ENCODE measurements around the gene IFI27L2. TPM values are rescaled to one million over a fixed set of nuclear protein-coding genes. Genes with fewer than 3 reads are reported as not detected.

Gene IFI27L2
- total and polyA plus RNA-seq, 2 experiments from 2014 or later = 23.4 to 38.5 TPM

DNA sequence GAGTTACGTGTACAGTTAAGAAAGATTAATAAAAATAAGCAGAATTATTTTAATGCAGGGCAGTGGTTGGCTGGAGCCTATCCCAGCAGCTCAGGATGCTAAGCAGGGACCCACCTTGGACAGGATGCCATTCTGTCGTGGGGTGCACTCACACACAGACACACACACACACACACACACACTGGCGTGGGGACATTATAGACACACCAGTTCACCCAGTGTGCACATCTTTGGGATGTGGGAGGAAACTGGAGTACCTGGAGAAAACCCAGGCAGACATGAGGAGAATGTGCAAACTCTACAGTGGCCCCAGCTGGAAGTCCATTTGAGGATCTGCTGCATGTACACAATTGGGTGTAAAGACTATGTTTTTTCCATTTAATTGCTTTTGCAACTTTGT is 12.8 kb upstream of the IFI27L2 start:
- Histone ChIP-seq H3K36me3 (ENCODE audit: insufficient read depth) (no peaks in the 10 kb centered on the region), H3K27ac (ENCODE audit: low read depth) (no peak overlapping the region), H3K4me2 (no peak overlapping the region), H3K4me1 (ENCODE audit: insufficient read depth) (peaks cover 15% of the 10 kb centered on the region), H4K20me1 (replicated peaks; ENCODE audit: insufficient read depth) (no peaks in the 10 kb centered on the region), H3K4me3 (no peak overlapping the region), H3K79me2 (replicated peaks; ENCODE audit: insufficient read depth) (no peaks in the 10 kb centered on the region), H3K9me2 (ENCODE audit: insufficient read depth) (peaks cover 5% of the 10 kb centered on the region; the same call in 1 of the 2 replicates), H2AFZ (no peak overlapping the region), H3F3A (replicated peaks; ENCODE audit: low read depth) (no peaks in the 10 kb centered on the region), H3K27me3 (ENCODE audit: insufficient read depth) (no peaks in the 10 kb centered on the region)
- DNase-seq (ENCODE audit: low spot score) (no peak), ATAC-seq (no peak)
- Mint-ChIP-seq H3K27me3 (ENCODE audit: insufficient read depth, low read depth, poor library complexity) (peaks cover 9% of the 10 kb centered on the region), H3K4me1 (peaks cover 25% of the 10 kb centered on the region), H3K4me3 (no peak overlapping the region), H3K36me3 (ENCODE audit: low read depth) (no peaks in the 10 kb centered on the region), H3K9me3 (no peaks in the 10 kb centered on the region), H3K27ac (no peak overlapping the region)
- no peak for TF ChIP-seq CTCF (conservative IDR thresholded peaks at IDR 0.05; ENCODE audit: low read depth in 2 of 2)
- TF ChIP-seq POLR2AphosphoS5 (IDR thresholded peaks at IDR 0.05; ENCODE audit: low read depth) = no peak
- TF ChIP-seq EZH2phosphoT487 (IDR thresholded peaks at IDR 0.05; ENCODE audit: unreplicated experiment) = no peak
- no peak for TF ChIP-seq JUNB (IDR thresholded peaks at IDR 0.05; ENCODE audit: unreplicated experiment)
- no peak for TF ChIP-seq ZNF331 (CRISPR knock-in tag; IDR thresholded peaks at IDR 0.05; ENCODE audit: low read depth)
- TF ChIP-seq, protein P1, sequence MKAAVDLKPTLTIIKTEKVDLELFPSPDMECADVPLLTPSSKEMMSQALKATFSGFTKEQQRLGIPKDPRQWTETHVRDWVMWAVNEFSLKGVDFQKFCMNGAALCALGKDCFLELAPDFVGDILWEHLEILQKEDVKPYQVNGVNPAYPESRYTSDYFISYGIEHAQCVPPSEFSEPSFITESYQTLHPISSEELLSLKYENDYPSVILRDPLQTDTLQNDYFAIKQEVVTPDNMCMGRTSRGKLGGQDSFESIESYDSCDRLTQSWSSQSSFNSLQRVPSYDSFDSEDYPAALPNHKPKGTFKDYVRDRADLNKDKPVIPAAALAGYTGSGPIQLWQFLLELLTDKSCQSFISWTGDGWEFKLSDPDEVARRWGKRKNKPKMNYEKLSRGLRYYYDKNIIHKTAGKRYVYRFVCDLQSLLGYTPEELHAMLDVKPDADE (IDR thresholded peaks at IDR 0.05) = no peak
- TF ChIP-seq NANOG (IDR thresholded peaks at IDR 0.05; ENCODE audit: borderline replicate concordance) = no peak
- no peak for TF ChIP-seq STAT1 (IDR thresholded peaks at IDR 0.05; ENCODE audit: unreplicated experiment)
- TF ChIP-seq, protein P2, sequence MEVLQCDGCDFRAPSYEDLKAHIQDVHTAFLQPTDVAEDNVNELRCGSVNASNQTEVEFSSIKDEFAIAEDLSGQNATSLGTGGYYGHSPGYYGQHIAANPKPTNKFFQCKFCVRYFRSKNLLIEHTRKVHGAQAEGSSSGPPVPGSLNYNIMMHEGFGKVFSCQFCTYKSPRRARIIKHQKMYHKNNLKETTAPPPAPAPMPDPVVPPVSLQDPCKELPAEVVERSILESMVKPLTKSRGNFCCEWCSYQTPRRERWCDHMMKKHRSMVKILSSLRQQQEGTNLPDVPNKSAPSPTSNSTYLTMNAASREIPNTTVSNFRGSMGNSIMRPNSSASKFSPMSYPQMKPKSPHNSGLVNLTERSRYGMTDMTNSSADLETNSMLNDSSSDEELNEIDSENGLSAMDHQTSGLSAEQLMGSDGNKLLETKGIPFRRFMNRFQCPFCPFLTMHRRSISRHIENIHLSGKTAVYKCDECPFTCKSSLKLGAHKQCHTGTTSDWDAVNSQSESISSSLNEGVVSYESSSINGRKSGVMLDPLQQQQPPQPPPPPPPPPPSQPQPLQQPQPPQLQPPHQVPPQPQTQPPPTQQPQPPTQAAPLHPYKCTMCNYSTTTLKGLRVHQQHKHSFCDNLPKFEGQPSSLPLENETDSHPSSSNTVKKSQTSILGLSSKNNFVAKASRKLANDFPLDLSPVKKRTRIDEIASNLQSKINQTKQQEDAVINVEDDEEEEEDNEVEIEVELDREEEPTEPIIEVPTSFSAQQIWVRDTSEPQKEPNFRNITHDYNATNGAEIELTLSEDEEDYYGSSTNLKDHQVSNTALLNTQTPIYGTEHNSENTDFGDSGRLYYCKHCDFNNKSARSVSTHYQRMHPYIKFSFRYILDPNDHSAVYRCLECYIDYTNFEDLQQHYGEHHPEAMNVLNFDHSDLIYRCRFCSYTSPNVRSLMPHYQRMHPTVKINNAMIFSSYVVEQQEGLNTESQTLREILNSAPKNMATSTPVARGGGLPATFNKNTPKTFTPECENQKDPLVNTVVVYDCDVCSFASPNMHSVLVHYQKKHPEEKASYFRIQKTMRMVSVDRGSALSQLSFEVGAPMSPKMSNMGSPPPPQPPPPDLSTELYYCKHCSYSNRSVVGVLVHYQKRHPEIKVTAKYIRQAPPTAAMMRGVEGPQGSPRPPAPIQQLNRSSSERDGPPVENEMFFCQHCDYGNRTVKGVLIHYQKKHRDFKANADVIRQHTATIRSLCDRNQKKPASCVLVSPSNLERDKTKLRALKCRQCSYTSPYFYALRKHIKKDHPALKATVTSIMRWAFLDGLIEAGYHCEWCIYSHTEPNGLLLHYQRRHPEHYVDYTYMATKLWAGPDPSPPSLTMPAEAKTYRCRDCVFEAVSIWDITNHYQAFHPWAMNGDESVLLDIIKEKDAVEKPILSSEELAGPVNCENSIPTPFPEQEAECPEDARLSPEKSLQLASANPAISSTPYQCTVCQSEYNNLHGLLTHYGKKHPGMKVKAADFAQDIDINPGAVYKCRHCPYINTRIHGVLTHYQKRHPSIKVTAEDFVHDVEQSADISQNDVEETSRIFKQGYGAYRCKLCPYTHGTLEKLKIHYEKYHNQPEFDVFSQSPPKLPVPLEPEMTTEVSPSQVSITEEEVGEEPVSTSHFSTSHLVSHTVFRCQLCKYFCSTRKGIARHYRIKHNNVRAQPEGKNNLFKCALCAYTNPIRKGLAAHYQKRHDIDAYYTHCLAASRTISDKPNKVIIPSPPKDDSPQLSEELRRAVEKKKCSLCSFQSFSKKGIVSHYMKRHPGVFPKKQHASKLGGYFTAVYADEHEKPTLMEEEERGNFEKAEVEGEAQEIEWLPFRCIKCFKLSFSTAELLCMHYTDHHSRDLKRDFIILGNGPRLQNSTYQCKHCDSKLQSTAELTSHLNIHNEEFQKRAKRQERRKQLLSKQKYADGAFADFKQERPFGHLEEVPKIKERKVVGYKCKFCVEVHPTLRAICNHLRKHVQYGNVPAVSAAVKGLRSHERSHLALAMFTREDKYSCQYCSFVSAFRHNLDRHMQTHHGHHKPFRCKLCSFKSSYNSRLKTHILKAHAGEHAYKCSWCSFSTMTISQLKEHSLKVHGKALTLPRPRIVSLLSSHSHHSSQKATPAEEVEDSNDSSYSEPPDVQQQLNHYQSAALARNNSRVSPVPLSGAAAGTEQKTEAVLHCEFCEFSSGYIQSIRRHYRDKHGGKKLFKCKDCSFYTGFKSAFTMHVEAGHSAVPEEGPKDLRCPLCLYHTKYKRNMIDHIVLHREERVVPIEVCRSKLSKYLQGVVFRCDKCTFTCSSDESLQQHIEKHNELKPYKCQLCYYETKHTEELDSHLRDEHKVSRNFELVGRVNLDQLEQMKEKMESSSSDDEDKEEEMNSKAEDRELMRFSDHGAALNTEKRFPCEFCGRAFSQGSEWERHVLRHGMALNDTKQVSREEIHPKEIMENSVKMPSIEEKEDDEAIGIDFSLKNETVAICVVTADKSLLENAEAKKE (CRISPR knock-in tag; IDR thresholded peaks at IDR 0.05) = no peak
- TF ChIP-seq, protein P3, sequence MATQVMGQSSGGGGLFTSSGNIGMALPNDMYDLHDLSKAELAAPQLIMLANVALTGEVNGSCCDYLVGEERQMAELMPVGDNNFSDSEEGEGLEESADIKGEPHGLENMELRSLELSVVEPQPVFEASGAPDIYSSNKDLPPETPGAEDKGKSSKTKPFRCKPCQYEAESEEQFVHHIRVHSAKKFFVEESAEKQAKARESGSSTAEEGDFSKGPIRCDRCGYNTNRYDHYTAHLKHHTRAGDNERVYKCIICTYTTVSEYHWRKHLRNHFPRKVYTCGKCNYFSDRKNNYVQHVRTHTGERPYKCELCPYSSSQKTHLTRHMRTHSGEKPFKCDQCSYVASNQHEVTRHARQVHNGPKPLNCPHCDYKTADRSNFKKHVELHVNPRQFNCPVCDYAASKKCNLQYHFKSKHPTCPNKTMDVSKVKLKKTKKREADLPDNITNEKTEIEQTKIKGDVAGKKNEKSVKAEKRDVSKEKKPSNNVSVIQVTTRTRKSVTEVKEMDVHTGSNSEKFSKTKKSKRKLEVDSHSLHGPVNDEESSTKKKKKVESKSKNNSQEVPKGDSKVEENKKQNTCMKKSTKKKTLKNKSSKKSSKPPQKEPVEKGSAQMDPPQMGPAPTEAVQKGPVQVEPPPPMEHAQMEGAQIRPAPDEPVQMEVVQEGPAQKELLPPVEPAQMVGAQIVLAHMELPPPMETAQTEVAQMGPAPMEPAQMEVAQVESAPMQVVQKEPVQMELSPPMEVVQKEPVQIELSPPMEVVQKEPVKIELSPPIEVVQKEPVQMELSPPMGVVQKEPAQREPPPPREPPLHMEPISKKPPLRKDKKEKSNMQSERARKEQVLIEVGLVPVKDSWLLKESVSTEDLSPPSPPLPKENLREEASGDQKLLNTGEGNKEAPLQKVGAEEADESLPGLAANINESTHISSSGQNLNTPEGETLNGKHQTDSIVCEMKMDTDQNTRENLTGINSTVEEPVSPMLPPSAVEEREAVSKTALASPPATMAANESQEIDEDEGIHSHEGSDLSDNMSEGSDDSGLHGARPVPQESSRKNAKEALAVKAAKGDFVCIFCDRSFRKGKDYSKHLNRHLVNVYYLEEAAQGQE (IDR thresholded peaks at IDR 0.05; ENCODE audit: unreplicated experiment) = no peak
- no peak for TF ChIP-seq EZH2 (IDR thresholded peaks at IDR 0.05; ENCODE audit: low read depth, unreplicated experiment)
